Measurements from ENCODE around the gene DNASE1. TPM values are rescaled to one million over a fixed set of nuclear protein-coding genes. Genes with fewer than 3 reads are reported as not detected.

DNASE1 gene
- total and polyA plus RNA-seq, 9 of the 15 experiments (the other 6 are each of a cell fraction or from before 2014, with no cell fraction given): 0.53 to 10.1 (median 5.9) TPM

DNA sequence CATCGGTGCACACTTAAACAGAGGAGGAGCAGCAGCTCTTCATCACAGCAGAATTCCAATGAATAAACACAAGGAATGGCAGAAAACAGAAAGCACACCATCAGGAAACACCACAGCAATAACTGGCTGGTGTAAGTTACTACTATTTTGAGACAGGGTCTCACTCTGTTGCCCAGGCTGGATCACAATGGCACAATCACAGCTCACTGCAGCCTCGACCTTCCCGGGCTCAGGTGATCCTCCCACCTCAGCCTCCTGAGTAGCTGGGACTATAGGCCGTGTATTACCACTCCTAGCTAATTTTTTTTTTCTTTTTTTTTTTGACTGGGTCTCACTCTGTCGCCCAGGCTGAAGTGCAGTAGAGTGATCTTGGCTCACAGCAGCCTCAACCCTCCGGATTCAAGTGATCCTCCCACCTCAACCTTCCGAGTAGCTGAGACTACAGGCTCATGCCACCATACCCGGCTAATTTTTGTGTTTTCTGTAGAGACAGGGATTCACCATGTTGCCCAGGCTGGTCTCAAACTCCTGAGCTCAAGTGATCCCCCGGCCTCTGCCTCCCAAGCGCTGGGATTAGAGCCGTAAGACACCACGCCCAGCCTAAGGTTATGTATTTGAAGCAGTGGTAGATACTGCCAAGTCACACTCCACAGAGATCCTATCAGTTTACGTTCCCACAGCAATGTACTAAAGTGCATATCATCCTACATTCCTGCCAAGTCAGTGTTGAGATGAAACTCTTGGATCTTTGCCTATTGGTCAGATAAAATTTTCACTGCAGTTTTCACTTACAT, 42.1 kb downstream of the DNASE1 start (continued):
- TF ChIP-seq, protein P1, sequence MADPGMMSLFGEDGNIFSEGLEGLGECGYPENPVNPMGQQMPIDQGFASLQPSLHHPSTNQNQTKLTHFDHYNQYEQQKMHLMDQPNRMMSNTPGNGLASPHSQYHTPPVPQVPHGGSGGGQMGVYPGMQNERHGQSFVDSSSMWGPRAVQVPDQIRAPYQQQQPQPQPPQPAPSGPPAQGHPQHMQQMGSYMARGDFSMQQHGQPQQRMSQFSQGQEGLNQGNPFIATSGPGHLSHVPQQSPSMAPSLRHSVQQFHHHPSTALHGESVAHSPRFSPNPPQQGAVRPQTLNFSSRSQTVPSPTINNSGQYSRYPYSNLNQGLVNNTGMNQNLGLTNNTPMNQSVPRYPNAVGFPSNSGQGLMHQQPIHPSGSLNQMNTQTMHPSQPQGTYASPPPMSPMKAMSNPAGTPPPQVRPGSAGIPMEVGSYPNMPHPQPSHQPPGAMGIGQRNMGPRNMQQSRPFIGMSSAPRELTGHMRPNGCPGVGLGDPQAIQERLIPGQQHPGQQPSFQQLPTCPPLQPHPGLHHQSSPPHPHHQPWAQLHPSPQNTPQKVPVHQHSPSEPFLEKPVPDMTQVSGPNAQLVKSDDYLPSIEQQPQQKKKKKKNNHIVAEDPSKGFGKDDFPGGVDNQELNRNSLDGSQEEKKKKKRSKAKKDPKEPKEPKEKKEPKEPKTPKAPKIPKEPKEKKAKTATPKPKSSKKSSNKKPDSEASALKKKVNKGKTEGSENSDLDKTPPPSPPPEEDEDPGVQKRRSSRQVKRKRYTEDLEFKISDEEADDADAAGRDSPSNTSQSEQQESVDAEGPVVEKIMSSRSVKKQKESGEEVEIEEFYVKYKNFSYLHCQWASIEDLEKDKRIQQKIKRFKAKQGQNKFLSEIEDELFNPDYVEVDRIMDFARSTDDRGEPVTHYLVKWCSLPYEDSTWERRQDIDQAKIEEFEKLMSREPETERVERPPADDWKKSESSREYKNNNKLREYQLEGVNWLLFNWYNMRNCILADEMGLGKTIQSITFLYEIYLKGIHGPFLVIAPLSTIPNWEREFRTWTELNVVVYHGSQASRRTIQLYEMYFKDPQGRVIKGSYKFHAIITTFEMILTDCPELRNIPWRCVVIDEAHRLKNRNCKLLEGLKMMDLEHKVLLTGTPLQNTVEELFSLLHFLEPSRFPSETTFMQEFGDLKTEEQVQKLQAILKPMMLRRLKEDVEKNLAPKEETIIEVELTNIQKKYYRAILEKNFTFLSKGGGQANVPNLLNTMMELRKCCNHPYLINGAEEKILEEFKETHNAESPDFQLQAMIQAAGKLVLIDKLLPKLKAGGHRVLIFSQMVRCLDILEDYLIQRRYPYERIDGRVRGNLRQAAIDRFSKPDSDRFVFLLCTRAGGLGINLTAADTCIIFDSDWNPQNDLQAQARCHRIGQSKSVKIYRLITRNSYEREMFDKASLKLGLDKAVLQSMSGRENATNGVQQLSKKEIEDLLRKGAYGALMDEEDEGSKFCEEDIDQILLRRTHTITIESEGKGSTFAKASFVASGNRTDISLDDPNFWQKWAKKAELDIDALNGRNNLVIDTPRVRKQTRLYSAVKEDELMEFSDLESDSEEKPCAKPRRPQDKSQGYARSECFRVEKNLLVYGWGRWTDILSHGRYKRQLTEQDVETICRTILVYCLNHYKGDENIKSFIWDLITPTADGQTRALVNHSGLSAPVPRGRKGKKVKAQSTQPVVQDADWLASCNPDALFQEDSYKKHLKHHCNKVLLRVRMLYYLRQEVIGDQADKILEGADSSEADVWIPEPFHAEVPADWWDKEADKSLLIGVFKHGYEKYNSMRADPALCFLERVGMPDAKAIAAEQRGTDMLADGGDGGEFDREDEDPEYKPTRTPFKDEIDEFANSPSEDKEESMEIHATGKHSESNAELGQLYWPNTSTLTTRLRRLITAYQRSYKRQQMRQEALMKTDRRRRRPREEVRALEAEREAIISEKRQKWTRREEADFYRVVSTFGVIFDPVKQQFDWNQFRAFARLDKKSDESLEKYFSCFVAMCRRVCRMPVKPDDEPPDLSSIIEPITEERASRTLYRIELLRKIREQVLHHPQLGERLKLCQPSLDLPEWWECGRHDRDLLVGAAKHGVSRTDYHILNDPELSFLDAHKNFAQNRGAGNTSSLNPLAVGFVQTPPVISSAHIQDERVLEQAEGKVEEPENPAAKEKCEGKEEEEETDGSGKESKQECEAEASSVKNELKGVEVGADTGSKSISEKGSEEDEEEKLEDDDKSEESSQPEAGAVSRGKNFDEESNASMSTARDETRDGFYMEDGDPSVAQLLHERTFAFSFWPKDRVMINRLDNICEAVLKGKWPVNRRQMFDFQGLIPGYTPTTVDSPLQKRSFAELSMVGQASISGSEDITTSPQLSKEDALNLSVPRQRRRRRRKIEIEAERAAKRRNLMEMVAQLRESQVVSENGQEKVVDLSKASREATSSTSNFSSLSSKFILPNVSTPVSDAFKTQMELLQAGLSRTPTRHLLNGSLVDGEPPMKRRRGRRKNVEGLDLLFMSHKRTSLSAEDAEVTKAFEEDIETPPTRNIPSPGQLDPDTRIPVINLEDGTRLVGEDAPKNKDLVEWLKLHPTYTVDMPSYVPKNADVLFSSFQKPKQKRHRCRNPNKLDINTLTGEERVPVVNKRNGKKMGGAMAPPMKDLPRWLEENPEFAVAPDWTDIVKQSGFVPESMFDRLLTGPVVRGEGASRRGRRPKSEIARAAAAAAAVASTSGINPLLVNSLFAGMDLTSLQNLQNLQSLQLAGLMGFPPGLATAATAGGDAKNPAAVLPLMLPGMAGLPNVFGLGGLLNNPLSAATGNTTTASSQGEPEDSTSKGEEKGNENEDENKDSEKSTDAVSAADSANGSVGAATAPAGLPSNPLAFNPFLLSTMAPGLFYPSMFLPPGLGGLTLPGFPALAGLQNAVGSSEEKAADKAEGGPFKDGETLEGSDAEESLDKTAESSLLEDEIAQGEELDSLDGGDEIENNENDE (IDR thresholded peaks at IDR 0.05; ENCODE audit: low read depth, low read length): no peak
- TF ChIP-seq PHB2 (IDR thresholded peaks at IDR 0.05; ENCODE audit: low read depth) (peak; percentile 44; the same call in 1 of the 2 replicates), ZBTB2 (IDR thresholded peaks at IDR 0.05) (0 out of 2 replicates have a peak, but pooled peaks have one; percentile 13), MAFK (IDR thresholded peaks at IDR 0.05; ENCODE audit: low read length) (peak; percentile 89), SIN3A (IDR thresholded peaks at IDR 0.05; ENCODE audit: borderline replicate concordance in 2 of 2, control insufficient read depth in 1 of 2, low read depth in 2 of 2, low read length in 2 of 2) (no peak), TEAD1 (CRISPR knock-in tag; IDR thresholded peaks at IDR 0.05) (peak in 1 of 2 experiments; percentile 86; a peak in 2 of 4 replicates), PHF8 (IDR thresholded peaks at IDR 0.05; ENCODE audit: borderline replicate concordance, low read length) (no peak), ZNF143 (CRISPR knock-in tag; IDR thresholded peaks at IDR 0.05) (no peak)
- TF ChIP-seq, protein P2, sequence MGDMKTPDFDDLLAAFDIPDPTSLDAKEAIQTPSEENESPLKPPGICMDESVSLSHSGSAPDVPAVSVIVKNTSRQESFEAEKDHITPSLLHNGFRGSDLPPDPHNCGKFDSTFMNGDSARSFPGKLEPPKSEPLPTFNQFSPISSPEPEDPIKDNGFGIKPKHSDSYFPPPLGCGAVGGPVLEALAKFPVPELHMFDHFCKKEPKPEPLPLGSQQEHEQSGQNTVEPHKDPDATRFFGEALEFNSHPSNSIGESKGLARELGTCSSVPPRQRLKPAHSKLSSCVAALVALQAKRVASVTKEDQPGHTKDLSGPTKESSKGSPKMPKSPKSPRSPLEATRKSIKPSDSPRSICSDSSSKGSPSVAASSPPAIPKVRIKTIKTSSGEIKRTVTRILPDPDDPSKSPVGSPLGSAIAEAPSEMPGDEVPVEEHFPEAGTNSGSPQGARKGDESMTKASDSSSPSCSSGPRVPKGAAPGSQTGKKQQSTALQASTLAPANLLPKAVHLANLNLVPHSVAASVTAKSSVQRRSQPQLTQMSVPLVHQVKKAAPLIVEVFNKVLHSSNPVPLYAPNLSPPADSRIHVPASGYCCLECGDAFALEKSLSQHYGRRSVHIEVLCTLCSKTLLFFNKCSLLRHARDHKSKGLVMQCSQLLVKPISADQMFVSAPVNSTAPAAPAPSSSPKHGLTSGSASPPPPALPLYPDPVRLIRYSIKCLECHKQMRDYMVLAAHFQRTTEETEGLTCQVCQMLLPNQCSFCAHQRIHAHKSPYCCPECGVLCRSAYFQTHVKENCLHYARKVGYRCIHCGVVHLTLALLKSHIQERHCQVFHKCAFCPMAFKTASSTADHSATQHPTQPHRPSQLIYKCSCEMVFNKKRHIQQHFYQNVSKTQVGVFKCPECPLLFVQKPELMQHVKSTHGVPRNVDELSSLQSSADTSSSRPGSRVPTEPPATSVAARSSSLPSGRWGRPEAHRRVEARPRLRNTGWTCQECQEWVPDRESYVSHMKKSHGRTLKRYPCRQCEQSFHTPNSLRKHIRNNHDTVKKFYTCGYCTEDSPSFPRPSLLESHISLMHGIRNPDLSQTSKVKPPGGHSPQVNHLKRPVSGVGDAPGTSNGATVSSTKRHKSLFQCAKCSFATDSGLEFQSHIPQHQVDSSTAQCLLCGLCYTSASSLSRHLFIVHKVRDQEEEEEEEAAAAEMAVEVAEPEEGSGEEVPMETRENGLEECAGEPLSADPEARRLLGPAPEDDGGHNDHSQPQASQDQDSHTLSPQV (IDR thresholded peaks at IDR 0.05): 0 out of 2 replicates have a peak, but pooled peaks have one; percentile 35
